HS-5 (cell line): ENCODE results near the gene SH2B3.
"Not testable (repeated sequence)": the region's sequence is repeated elsewhere in the genome, so short reads cannot be mapped to it uniquely, and the experiment has no call there.

ENCODE experiments used
- DNase-seq: peaks from one replicate; pipeline ENCODE4 v3.0.0-alpha.2; 2012; ENCODE audit warnings: low read depth

SH2B3 gene

DNA sequence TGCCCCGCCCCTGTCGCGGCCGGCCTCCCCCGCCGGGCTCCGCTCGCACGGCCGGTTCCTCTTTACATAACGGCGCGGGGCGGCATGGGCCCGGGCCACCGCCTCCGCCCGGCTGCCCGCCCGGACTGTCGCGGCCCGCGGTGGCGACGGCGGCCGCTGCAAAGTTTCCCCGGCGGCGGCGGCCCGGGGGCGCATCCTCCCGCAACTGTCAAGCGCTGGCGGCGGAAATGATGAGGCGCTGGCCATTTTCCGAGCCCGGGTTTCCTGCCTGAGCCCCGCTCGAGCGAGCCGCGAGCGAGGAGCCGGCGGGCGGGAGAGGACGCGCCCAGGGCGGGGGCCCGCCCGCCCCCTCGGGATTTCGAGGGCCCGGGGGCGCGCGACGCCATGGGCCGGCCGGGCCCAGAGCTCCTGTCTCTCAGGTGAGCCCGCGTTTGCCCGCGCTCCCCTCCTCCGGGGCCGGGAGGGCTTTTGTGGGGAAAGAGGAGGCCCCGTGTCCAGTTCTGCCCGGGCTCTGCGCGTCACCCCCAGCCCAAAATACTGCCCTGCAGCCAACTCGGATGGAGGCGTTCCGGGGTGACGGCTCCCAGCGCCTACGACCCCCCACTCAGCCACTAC lies at the start of gene SH2B3:
TSS of gene SH2B3 (plus strand) at position 65 of the 615 bp plus-strand sequence. CDS start 12,223 bp downstream, outside the sequence.
- no peak for DNase-seq

DNA sequence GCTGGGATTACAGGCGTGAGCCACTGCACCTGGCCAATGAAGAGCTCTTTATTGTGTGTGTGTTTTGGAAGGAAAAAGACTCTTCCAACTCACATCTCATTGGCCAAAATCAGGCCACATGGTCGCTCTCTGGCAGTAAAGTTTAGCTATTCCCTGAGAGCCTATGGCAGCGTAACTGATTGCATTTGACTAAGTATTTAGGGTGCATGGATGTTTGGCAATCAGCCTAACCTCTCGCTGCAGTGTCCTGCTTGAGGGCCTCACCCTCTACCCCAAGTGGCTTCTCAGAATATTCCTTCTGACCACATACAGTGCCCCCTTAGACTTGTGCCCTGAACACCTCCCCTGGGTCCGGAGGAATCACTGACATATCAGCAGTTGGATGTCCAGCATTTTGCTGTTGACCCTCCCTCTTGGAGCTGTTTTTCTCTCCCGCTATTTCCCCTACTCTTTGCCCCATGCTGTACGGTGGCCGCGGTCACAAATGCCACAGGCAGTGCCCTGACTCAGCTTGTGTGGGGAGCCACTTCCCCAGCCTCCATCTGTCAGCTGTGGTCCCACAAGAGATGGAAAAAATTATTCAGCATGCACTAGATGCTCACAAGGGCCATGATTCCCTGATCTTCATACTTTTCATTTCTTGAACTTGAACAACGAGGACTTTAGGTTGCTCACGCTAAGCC lies 46.4 kb upstream of the SH2B3 start:
- DNase-seq = no peak

DNA sequence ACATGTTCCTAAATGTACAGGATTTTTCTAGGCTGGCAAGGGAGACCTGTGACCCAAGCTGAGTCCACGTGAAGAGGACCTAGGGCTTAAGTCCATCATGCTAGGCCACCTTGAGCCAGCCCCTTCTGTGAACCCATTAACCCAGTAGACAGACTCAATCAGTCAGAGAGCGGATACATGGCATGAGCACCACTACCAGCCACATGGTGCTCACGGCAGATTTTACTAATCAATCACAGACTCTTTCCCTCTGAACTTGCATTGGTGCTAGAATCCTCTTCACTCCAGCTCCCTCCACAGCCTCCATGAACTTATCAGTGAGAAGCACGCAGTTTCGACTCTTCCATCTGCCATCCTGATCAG lies 45.8 kb upstream of the SH2B3 start:
- no peak for DNase-seq

DNA sequence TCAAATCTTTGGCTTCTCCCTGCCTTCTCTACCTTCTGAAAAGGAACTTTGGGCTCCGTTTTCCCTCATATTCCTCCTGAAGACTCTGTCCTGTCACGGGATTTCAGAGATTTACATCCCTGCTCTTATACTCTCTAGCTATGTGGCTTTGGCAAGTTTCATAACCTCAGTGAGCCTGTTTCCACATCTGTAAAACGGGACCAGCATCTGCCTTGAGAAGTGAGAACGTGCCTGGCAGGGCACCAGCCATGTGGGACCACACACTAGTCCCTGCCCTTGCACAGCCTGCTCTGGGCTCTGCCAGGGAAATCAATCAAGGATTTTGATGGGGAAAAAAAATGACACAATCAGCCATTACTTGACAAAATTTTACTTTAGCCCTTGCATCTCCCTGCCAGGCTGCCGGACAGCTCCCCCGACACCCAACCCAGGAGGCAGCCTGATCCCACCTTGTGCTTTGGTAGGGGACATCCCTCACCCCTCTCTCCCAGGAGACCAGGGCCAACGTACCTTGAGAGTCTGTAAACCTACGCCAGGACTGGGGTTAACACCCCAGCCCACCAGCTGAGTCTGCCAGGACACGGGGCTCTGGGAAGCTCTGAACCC lies 45.3 kb upstream of the SH2B3 start:
- no peak for DNase-seq

DNA sequence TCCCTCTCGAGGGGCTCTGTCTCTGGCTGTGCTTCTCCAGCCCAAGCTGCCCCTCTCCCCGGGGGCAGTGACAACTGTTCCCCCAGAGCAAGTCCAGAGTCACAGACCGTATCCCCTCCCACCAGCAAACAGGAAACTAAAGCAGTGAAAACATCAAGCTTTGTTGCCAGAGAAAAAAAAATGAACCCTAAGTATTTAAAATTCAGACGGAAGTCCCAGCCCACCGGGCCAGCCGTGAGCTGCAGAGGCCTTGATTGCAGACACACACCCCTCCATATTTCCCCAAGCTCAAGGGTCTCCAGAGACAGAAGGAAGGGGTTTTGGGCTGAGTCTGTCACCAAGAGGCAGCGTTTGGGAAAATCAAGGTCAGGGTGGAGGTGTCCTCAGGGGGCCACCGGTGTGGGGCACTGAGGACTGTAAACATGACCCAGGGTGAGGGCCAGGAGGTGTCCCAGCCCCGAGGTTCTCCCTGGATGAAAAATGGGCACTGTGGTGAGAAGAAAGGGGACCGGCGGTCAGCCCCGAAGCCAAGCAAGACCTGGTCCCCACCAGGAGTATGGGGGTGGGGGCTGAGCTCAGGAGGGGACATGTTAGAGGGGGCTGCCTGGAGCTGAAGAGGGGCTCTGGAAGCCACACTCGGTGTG lies 44.5 kb upstream of the SH2B3 start:
- DNase-seq = no peak

DNA sequence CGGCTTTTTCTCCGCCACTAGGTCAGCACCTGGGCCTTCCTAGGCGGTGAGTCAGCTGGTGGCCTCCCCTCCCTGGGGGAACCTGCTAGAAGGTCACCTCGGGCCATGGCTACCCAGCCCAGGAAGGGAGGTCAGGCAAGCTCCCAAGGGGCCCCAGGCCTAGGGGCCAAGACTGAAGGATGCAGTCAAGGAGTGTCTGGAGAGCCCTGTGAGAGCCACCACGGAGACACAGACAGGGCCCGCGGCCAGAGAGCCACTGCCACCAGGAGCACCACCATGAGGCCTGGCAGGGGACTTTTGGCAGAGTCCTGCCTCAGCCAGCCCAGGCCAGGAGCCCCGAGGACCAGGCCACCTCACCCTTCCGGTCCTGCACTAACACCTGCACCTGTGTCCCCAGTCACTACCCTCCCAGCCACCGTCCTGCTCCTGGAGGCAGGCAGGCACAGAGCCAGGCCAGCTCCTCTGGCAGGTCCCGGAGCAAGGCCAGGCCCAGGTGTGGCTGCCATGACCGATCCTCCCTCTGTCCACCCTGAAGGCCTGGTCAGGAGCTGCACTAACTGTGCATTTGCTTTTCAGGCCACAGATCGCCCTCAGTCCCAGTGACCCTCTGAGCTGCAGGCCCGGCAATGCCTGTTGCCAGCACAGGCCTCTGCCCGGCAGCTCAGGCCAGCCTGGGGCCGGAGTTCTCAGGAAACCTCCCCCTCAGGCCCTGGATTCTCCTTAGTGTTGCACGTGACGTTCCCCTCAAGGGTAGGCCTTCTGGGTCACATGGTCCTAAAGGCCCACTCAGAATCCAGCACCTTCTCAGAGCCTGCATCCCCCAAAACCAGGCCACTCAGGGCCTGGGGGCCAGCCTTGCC lies 43.8 kb upstream of the SH2B3 start:
- no peak for DNase-seq

DNA sequence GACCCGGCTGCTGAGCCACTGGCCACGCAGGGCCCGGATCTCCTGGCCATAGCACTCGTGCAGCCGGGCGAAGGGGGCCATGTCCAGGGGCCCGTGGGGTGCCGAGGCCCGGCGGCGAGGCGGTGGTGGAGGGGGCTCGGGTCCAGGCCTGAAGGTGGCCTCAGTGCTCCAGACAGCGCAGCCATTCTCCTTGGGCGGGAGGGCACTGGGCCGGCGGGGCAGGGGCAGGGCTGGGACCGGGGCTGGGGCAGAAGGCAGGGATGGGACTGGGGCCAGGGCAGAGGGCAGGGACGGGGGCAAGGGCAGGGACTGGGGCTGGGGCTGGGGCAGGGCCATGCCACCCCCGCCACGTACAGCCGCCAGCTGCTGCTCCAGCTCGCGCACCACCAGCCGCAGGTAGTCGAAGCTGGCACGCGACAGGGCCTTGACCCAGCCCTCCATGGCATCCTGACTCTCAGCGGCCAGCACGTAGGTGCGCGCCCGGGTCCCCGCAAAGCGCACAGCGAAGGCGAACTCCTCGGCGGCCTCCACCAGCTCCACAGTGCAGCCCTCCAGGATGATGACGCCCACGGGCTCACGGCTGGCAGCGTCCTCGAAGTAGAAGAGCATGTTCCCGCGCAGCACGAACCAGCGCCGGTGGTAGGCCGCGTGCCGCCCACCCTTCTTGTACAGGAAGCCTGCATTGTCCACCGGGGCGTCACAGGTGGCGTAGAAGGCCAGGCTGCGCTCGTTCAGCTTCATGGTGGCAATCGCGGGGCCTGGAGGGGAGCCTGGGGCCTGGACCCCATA lies 42.8 kb upstream of the SH2B3 start:
- no peak for DNase-seq

DNA sequence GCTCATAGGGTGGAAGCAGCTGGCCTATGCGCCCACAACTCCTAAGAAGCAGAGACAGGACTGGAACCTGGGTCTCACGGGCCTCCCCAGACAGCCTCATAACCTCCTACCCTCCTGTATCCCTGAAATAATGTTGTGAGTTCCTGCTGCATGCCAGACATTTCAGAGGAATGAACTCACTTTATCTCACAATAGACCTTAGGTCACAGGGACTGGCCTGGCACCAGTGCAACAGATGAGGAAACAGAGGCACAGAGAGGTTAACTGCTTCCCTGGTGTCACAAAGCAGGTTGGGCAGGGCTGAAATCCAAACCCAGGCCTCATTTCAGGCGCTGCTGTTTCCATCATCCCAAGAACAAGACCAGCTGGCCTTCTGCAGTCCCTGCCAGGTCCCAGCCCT lies 42.1 kb upstream of the SH2B3 start:
- no peak for DNase-seq

DNA sequence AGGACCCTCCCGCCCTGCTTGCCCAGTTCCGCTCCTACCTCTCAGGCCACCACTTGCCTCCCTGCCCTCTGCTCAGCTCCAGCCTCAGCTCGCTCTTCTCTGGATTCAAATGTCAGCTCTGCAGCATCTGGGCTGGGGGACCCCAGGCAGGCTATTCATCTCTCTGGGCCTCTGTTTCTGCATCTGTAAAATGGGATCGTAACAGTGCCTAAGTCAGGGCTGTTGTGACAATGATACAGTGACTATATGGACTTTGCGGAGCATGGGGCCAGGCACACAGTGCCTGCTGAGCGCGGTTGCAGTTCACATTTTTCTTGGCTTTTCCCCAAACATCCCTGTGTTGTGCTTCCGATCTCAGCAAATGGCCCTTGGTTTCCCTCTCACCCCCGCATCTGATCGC lies 39.6 kb upstream of the SH2B3 start:
- no peak for DNase-seq

DNA sequence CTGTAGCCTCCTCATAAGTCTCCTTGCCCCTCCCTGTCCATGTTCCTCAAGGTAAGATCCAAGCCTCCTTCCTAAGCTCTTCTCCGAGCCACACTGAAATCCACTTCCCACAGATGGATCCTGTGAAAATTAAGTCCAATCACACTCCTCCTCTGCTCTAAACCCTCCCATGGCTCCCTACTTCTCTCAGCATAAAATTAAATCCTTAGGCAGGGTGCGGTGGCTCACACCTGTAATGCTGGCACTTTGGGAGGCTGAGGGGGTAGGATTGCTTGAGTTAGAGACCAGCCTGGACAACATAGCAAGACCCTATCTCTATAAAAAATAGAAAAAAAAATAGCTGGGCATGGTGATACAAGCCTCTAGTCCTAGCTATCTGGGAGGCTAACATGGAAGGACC lies 39.1 kb upstream of the SH2B3 start:
- DNase-seq = no peak

DNA sequence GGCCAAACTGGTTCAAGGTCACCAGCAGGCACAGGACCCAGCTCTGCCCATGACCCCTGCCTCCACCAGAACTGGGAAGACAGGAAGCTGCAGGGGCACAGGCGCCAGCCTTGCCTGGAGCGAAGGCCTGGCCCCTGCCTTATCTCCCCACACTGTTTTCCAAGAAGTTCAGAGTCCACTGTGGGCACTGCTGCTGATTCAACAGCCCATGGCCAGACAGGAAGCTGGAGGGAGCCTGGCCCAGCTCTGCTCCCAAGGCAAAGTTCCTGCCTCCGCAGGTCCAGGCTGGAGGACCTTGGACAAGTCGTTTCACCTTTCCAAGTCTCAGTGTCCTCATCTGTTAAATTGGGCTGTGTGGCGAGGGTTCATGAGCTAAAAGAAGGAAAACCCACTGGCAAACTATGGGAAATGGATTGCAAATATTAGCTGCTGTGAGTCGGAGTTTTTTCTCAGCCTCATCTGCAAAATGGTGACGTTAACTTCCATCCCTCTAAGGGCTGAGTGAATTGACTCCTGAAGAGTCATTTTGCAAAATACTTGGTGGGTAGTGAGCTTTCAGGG lies 38.0 kb upstream of the SH2B3 start:
- DNase-seq = no peak

DNA sequence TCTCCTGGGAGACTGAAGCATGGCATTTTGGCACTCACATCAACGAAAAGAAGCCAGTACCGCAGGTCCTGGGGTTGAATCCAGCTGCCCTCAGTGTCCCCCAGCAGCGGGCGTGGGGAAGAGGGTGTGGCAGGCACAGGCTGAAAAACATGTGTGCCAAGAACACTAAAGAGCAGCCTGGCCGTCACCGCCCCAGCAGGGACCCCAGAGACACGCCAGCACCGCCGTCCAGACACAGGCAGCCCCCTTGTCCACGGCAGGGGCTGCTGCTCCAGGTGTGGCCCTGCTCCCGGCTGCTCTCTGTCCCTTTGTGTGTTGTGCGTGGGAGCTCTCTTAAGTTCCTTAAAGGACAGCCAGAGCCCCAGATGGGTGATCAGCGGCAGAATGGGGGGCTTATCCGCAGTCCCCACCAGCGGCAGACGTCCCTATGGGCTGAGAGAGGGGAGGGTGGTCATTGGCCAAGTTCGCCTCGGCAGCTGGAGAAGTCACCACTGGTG lies 37.4 kb upstream of the SH2B3 start:
- DNase-seq = no peak

DNA sequence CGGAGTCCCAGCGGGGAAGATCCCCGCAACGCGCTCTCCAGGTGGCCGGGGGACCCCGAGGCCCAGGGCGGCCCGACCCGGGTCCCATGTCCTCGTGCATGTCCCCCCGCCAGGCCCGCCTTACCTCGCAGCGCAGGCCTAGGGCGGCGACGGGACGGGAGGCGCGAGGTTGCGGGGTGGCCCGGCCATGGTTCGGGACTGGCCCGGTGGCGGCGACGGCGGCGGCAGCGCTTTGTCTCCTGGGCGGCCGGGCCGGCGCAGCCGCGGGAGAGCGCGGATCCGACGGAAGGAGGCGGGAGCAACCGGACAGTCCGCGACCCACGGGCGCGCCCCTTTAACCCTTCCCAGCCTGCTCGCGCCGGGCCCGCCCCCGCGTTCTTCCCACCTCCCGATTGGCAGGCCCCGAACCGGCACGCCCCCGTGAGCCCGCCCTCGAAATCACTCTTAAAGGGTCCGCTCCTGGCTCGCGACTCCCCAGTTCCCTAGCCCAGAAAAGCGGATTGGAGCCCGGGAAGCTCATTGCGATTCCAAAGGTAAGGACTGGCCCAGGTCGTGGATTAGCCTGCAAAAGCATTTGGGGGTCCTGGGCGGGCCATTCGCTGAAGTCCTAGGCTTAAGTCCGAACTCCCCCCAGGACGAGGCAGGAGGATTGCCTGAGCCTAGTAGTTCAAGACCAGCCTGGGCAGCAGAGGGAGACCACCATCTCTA lies 36.8 kb upstream of the SH2B3 start, which contains the start of gene PHETA1:
TSS of gene PHETA1 (minus strand) at position 308 of the 708 bp plus-strand sequence. CDS start 5,668 bp downstream, outside the sequence.
- peak; percentile 31 for DNase-seq

DNA sequence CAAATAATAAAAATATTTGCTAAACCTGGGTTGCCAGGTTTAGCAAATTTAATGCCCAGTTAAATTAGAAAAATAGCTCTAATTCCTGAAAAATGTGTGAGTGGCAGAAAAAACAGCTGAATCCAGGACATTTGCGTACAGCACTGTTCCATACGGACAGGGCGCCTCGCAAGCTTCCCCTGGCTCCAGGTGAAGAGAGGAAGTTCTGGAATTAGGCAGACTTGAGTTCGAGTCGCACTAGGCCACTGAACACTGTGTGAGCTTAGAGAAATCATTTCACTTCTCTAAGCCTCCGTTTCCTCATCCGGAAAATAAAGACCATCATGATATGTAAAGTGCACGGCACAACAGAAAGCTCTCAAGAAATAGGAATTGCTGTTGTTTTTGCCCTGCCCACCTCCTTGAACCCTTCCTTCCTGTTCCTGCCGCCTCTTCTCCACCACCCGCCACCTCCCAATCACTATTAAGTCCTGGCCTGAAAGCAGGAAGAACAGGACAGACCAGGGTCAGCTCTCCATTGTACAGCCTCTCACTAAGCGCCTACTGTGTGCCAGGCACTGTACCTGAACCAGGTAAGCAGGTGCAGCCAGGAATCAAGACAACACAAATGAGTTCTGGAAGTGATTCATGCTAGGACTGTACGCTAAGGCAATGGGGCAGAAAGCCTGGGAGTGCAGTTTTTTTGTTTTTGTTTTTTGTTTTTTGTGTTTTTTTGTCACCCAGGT lies 36.1 kb upstream of the SH2B3 start:
- DNase-seq = no peak

DNA sequence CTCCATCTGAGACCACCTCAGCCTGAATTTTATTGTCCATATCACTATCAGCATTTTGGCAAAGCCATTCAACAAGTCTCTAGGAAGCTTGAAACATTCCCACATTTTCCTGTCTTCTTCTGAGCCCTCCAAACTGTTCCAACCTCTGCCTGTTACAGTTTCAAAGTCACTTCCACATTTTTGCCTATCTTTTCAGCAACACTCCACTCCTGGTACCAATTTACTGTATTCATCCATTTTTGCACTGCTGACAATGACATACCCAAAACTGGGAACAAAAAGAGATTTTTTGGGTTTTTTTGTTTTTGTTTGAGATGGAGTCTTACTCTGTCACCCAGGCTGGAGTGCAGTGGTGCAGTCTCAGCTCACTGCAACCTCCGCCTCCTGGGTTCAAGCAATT lies 32.5 kb upstream of the SH2B3 start:
- not testable (repeated sequence) for DNase-seq

DNA sequence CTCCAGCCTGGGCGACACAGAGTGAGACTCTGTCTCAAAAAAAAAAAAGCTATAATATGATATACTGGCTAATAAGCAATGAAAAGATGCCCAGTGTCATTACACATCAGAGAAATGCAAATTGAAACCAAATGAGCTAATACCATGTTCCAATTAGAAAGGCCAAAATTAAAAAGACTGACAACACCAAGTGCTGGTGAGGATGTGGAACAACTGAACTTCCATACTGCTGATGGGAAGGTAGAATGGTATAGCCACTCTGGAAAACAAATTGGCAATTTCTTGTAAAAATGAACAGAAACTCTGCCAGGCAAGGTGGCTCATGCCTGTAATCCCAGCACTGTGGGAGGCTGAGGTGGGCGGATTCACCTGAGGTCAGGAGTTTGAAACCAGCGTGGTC lies 28.3 kb upstream of the SH2B3 start:
- DNase-seq = no peak

DNA sequence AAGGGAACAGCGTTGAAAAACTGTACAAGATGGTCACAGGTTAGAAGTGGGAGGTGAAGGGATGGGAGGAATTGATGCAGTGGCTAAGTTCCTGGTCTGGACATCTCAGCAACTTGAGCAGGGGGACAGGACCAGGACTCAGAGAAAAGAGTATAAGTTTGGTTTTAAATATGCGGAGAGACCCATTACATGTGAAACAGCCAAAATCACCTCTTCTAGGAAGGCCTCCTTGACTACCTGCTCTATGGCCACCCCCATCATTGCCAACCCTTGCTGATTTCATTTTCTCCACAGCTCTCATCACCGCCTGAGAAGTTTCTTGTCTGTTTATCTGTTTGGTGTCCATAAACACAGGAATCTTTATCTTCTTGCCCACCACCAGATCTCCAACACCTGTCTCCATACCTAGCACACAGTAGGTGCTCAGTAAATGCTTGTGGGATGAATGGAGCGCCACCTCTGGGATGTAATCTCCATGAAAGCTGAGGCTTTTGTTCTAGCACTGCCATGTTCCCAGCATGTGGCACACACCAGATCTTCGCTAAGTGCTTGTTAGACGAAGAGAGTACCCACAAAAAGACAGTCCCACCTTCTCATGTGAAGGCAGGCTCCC lies 25.7 kb upstream of the SH2B3 start:
- DNase-seq = no peak

DNA sequence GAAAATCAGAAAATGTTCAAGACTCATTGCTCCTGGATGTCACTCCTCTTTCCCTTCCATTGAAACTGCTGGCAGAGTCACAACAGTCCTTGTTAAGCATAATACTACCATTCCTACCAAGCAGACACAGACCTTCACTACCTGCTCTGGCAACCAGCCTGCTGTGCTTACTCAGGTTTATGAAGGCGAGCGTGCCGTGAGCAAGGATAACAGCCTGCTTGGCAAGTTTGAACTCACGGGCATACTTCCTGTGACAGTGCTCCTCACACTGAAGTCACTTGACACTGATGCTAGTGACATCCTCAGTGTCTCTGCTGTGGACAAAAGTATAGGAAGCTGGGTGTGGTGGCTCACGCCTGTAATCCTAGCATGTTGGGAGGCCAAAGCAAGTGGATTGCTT lies 21.1 kb upstream of the SH2B3 start:
- no peak for DNase-seq

DNA sequence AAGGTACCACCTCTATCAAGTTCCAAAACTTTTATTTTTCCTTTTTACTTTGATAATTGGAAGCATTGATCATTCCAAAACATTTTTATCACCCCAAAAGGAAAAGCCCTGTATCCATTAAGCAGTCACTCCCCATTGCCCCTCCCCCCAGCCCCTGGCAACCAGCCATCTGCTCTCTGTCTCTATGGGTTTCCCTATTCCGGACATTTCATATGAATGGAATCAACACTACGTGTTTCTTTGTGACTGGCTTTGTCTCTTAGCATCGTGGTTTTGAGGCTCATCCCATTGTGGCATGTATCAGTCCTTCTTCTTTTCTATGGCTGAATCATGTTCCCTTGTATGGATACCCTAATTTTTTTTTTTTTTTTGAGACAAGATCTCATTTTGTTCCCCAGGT lies 18.8 kb upstream of the SH2B3 start:
- DNase-seq = no peak
